ENCODE results near the gene GAPVD1. TPM values are rescaled to one million over a fixed set of nuclear protein-coding genes. Genes with fewer than 3 reads are reported as not detected.

The GAPVD1 gene
- total and polyA plus RNA-seq, 4 experiments from 2014 or later = 45.6 to 76.4 (median 63.5) TPM

DNA sequence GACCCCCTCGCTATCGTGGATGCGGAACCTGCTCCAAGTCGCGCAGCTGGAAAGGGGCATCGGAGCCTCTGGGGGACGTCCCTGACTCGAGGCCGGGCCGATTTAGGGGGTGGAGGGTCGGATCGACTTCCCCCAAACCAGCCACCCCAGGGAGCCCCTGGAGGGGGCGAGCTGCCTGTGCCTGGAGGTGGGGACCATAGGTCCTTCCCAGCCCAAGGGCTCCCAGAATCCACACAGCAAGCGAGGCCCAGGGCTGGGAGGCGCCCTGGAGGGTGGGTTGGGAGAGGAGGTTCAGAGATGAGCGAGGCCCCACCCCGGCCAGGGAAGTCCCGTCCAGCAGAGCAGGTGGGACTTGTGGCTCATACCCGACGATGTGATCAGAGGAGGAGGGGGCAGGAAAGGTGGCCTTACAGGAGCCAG, 147.6 kb downstream of the GAPVD1 start:
- peaks cover 4 to 12% (median 10%) of the 10 kb centered on the region in 4 donors for H3K4me1 Mint-ChIP-seq
- intact Hi-C loops (cut with micrococcal nuclease) = loop anchor here (5.0 kb wide), 1 partner anchor 223 kb away; no protein-coding TSS in a partner anchor
- H3K36me3 ChIP-seq (ENCODE audit: insufficient read depth, low read length) = no peaks in the 10 kb centered on the region
- peak overlapping the region in 1 of 7 donors; percentile 95 for H3K27ac Mint-ChIP-seq
- no peaks in the 10 kb centered on the region for H3K27me3 ChIP-seq (ENCODE audit: insufficient read depth, low read length)
- H3K9me3 ChIP-seq (ENCODE audit: control insufficient read depth in 1 of 2, low read length in 2 of 2) = no peaks in the 10 kb centered on the region
- no peak for DNase-seq
- CTCF ChIA-PET (ENCODE audit: partially characterized antibody) = interaction anchor here (1.1 to 4.6 kb wide), 4 partner anchors 10 to 1082 kb away, joined by 3 to 32 read pairs (median 8); no protein-coding TSS in a partner anchor
- H3K27ac ChIP-seq (ENCODE audit: low read depth, low read length) = no peak overlapping the region
- POLR2A ChIA-PET (ENCODE audit: partially characterized antibody) = no interaction called here
- H3K9me3 Mint-ChIP-seq = no peaks in the 10 kb centered on the region
- H3K36me3 Mint-ChIP-seq = no peaks in the 10 kb centered on the region
- H3K4me3 ChIP-seq (ENCODE audit: low read length in 2 of 2) = no peak overlapping the region
- H3K27me3 Mint-ChIP-seq = peaks cover 7 to 27% of the 10 kb centered on the region in 2 donors
- peaks cover 9% of the 10 kb centered on the region for H3K4me1 ChIP-seq (ENCODE audit: insufficient read depth, low read length)
- H3K4me3 Mint-ChIP-seq = peak overlapping the region in 4 of 8 donors; percentile 67 to 82 (median 72)

DNA sequence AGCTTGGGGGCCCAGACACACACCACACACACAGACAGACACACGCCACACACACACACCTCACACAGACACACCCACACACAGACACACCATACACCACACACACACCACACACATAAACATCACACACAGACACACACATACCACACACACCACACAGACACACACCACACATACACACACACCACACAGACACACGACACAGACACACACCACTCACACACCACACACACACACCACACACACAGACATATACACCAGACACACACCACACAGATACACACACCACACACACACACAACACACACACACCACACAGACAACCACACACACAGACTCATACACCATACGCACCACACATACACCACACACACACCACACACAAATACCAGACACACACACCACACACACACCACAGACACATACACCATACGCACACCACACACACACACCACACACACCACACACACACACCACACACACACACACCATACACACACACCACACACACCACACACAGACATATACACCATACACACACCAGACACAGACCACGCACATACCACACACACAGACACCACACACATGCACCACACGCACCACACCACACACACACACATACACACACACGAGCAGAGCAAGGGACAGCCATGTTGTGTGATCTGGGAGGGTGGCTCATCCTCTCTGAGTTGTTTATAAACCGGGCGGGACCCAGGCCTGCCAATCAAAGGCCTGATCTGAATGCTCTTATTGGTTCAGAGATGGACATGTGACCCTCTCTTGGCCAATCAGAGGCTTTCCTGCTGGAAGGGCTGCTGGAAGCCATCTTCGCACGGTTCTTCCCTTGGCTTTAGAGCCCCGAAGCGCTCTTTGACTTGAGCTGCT, 148.3 kb downstream of the GAPVD1 start:
- Mint-ChIP-seq H3K36me3 (no peaks in the 10 kb centered on the region), H3K4me1 (peaks cover 4 to 12% (median 10%) of the 10 kb centered on the region in 4 donors), H3K27me3 (peaks cover 7 to 27% of the 10 kb centered on the region in 2 donors), H3K27ac (peak overlapping the region in 5 of 7 donors; percentile 4 to 95 (median 15)), H3K9me3 (no peaks in the 10 kb centered on the region), H3K4me3 (peak overlapping the region in 7 of 8 donors; percentile 23 to 81 (median 55))
- ChIA-PET POLR2A (ENCODE audit: partially characterized antibody) (no interaction called here), CTCF (ENCODE audit: partially characterized antibody) (interaction anchor here (1.1 to 4.6 kb wide), 2 partner anchors 817 to 1082 kb away, joined by 3 to 32 read pairs; no protein-coding TSS in a partner anchor)
- H3K27me3 ChIP-seq (ENCODE audit: insufficient read depth, low read length) = no peaks in the 10 kb centered on the region
- H3K9me3 ChIP-seq (ENCODE audit: control insufficient read depth in 1 of 2, low read length in 2 of 2) = no peaks in the 10 kb centered on the region
- H3K27ac ChIP-seq (ENCODE audit: low read depth, low read length) = no peak overlapping the region
- no peak overlapping the region for H3K4me3 ChIP-seq (ENCODE audit: low read length in 2 of 2)
- no peaks in the 10 kb centered on the region for H3K36me3 ChIP-seq (ENCODE audit: insufficient read depth, low read length)
- H3K4me1 ChIP-seq (ENCODE audit: insufficient read depth, low read length) = peaks cover 9% of the 10 kb centered on the region
- intact Hi-C loops (cut with micrococcal nuclease) = loop anchor here (5.0 kb wide), 1 partner anchor 222 kb away; no protein-coding TSS in a partner anchor
- DNase-seq = peak in 3 of 5 donors; percentile 13 to 64 (median 34)

DNA sequence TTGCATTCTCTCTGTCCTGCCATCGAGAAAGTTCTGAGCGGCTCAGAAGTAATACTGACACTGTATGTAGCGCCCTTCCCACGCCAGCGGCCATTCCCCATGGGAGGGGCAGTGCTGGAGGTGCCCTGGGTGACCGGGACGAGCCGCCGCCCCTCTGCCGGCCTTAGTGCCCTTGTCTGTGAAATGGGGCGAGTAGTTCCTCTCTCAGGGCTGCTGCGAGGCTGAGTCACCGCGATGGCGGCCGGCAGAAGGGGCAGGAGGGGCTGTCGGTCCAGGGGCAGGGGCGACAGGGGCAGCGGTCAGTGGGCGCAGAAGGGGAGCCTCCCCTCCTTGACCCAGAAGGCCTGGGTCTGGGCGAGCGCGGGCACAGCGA, 148.9 kb downstream of the GAPVD1 start:
- H3K9me3 Mint-ChIP-seq = no peaks in the 10 kb centered on the region
- H3K36me3 Mint-ChIP-seq = no peaks in the 10 kb centered on the region
- Histone ChIP-seq H3K4me1 (ENCODE audit: insufficient read depth, low read length) (peaks cover 9% of the 10 kb centered on the region), H3K27ac (ENCODE audit: low read depth, low read length) (no peak overlapping the region), H3K4me3 (ENCODE audit: low read length in 2 of 2) (no peak overlapping the region), H3K9me3 (ENCODE audit: control insufficient read depth in 1 of 2, low read length in 2 of 2) (no peaks in the 10 kb centered on the region), H3K36me3 (ENCODE audit: insufficient read depth, low read length) (no peaks in the 10 kb centered on the region), H3K27me3 (ENCODE audit: insufficient read depth, low read length) (no peaks in the 10 kb centered on the region)
- peaks cover 4 to 12% (median 10%) of the 10 kb centered on the region in 4 donors for H3K4me1 Mint-ChIP-seq
- H3K27me3 Mint-ChIP-seq = peaks cover 7 to 27% of the 10 kb centered on the region in 2 donors
- POLR2A ChIA-PET (ENCODE audit: partially characterized antibody) = no interaction called here
- DNase-seq = no peak
- peak overlapping the region in 2 of 8 donors; percentile 50 to 79 for H3K4me3 Mint-ChIP-seq
- intact Hi-C loops (cut with micrococcal nuclease) = no loop called here
- CTCF ChIA-PET (ENCODE audit: partially characterized antibody) = no interaction called here
- H3K27ac Mint-ChIP-seq = peak overlapping the region in 1 of 7 donors; percentile 95

DNA sequence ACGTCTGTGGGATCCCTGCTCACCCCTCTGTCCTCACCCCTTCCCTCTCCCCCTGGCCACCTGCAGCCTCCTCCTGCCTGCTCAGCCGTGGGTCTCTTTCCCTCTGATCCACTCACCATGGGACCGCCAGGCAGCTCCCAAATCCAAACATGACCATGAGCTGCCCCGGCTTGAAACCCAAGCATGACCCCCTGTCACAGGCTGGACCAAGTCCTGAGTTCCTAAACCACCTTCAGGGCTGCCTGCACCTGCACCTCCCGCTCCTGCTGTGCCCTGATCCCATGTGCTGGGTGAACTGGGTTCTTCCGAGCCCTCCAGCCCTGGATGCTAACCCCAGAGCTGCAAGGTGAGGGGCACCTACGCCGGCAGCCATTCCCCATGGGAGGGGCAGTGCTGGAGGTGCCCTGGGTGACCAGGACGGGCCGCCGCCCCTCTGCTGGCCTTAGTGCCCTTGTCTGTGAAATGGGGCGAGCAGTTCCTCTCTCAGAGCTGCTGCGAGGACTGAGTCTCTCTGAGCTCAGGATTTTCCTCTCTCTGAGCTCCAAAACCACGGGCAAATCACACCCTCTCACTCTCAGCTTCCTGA, 149.6 kb downstream of the GAPVD1 start:
- Mint-ChIP-seq H3K4me1 (peaks cover 4 to 12% (median 10%) of the 10 kb centered on the region in 4 donors), H3K36me3 (no peaks in the 10 kb centered on the region), H3K9me3 (no peaks in the 10 kb centered on the region), H3K27ac (no peak overlapping the region), H3K27me3 (peaks cover 7 to 24% of the 10 kb centered on the region in 2 donors), H3K4me3 (peak overlapping the region in 2 of 8 donors; percentile 48 to 52)
- no peak overlapping the region for H3K4me3 ChIP-seq (ENCODE audit: low read length in 2 of 2)
- no peaks in the 10 kb centered on the region for H3K9me3 ChIP-seq (ENCODE audit: control insufficient read depth in 1 of 2, low read length in 2 of 2)
- no peaks in the 10 kb centered on the region for H3K27me3 ChIP-seq (ENCODE audit: insufficient read depth, low read length)
- no peak overlapping the region for H3K27ac ChIP-seq (ENCODE audit: low read depth, low read length)
- no peaks in the 10 kb centered on the region for H3K36me3 ChIP-seq (ENCODE audit: insufficient read depth, low read length)
- H3K4me1 ChIP-seq (ENCODE audit: insufficient read depth, low read length) = peaks cover 9% of the 10 kb centered on the region
- DNase-seq = no peak
- POLR2A ChIA-PET (ENCODE audit: partially characterized antibody) = no interaction called here
- CTCF ChIA-PET (ENCODE audit: partially characterized antibody) = no interaction called here
- intact Hi-C loops (cut with micrococcal nuclease) = no loop called here

DNA sequence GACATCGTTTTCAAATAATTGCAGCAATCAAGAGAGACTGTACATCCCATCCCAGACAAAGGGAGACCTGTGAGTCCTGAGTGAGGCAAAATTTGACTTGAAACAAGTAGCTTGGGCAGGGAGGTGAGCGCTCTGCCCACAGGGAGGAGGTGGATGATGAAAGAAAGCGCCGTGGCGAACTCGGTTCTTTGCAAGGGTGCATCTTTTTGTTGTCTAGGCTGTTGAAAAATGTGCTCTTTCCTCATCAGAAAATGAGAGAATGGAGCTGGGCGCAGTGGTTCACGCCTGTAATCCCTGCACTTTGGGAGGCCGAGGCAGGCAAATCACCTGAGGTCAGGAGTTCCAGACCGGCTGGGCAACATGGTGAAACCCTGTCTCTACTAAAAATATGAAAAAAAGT, 150.5 kb downstream of the GAPVD1 start:
- H3K36me3 Mint-ChIP-seq = no peaks in the 10 kb centered on the region
- H3K27me3 Mint-ChIP-seq = peaks cover 7 to 19% of the 10 kb centered on the region in 2 donors
- no peaks in the 10 kb centered on the region for H3K9me3 Mint-ChIP-seq
- no peaks in the 10 kb centered on the region for H3K9me3 ChIP-seq (ENCODE audit: control insufficient read depth in 1 of 2, low read length in 2 of 2)
- H3K27ac Mint-ChIP-seq = peak overlapping the region in 1 of 7 donors; percentile 17
- ChIA-PET CTCF (ENCODE audit: partially characterized antibody) (no interaction called here), POLR2A (ENCODE audit: partially characterized antibody) (no interaction called here)
- H3K4me1 ChIP-seq (ENCODE audit: insufficient read depth, low read length) = peaks cover 9% of the 10 kb centered on the region
- H3K27ac ChIP-seq (ENCODE audit: low read depth, low read length) = no peak overlapping the region
- no peak for DNase-seq
- intact Hi-C loops (cut with micrococcal nuclease) = no loop called here
- no peaks in the 10 kb centered on the region for H3K27me3 ChIP-seq (ENCODE audit: insufficient read depth, low read length)
- H3K4me3 Mint-ChIP-seq = no peak overlapping the region
- H3K36me3 ChIP-seq (ENCODE audit: insufficient read depth, low read length) = no peaks in the 10 kb centered on the region
- H3K4me1 Mint-ChIP-seq = peaks cover 4 to 12% (median 10%) of the 10 kb centered on the region in 4 donors
- no peak overlapping the region for H3K4me3 ChIP-seq (ENCODE audit: low read length in 2 of 2)

DNA sequence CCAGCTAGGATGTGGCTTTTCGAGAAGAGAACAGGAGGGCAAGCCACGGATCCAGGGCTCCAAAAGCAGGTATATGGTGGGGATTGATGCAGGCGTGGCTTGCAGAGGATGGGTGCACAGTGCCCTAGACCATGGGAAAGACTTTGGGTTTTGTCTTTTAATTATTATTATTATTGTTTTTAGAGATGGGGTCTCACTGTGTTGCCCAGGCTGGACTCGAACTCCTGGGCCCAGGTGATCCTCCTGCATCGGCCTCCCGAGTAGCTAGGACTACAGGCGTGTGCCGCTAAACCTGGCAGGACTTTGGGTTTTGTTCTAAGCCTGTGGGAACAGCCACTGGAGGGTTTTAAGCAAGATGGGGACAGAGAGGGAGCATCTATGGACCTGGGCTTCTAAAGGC, 152.0 kb downstream of the GAPVD1 start:
- H3K36me3 ChIP-seq (ENCODE audit: insufficient read depth, low read length) = no peaks in the 10 kb centered on the region
- no peak overlapping the region for H3K27ac ChIP-seq (ENCODE audit: low read depth, low read length)
- ChIA-PET POLR2A (ENCODE audit: partially characterized antibody) (no interaction called here), CTCF (ENCODE audit: partially characterized antibody) (no interaction called here)
- intact Hi-C loops (cut with micrococcal nuclease) = no loop called here
- no peaks in the 10 kb centered on the region for H3K9me3 ChIP-seq (ENCODE audit: control insufficient read depth in 1 of 2, low read length in 2 of 2)
- no peak overlapping the region for H3K27ac Mint-ChIP-seq
- no peaks in the 10 kb centered on the region for H3K9me3 Mint-ChIP-seq
- H3K4me1 Mint-ChIP-seq = peaks cover 4 to 9% (median 8%) of the 10 kb centered on the region in 4 donors
- H3K36me3 Mint-ChIP-seq = no peaks in the 10 kb centered on the region
- H3K4me3 ChIP-seq (ENCODE audit: low read length in 2 of 2) = no peak overlapping the region
- no peaks in the 10 kb centered on the region for H3K27me3 ChIP-seq (ENCODE audit: insufficient read depth, low read length)
- no peak for DNase-seq
- H3K4me3 Mint-ChIP-seq = no peak overlapping the region
- H3K4me1 ChIP-seq (ENCODE audit: insufficient read depth, low read length) = peaks cover 2% of the 10 kb centered on the region
- H3K27me3 Mint-ChIP-seq = peaks cover 3 to 15% of the 10 kb centered on the region in 2 donors
